Measurements from ENCODE around the gene STRAP. TPM values are rescaled to one million over a fixed set of nuclear protein-coding genes. Genes with fewer than 3 reads are reported as not detected.

The STRAP gene
- total RNA-seq, 1 experiment from 2014 or later, result 210 TPM

- no CpG with 5 or more reads among the region's 5 CpGs for WGBS (ENCODE audit: extremely low coverage, insufficient read length, low lambda C conversion rate)
Measured at GRCh38 chr12:15892645-15893259, 10.6 kb downstream of the STRAP start.

More at GRCh38 chr12:15892645-15893259, 10.6 kb downstream of the STRAP start:
- Histone ChIP-seq H3K4me1 (ENCODE audit: insufficient read depth, low read length) (no peaks in the 10 kb centered on the region), H2BK15ac (ENCODE audit: low read depth, low read length) (no peak overlapping the region), H3K9ac (ENCODE audit: extremely low read depth, insufficient read length, low read length) (no peak overlapping the region), H2BK120ac (ENCODE audit: low read depth, low read length, poor library complexity, severe bottlenecking) (no peak overlapping the region), H3K14ac (ENCODE audit: insufficient read depth, low read length) (no peak overlapping the region), H3K4ac (ENCODE audit: low read depth, low read length) (no peak overlapping the region), H2BK12ac (ENCODE audit: insufficient read length, low read depth, low read length) (no peak overlapping the region), H3T11ph (ENCODE audit: low read length) (no peak overlapping the region), H4K5ac (ENCODE audit: insufficient read length, low read depth, low read length) (no peak overlapping the region), H3K27ac (ENCODE audit: insufficient read length, low read depth, low read length) (no peak overlapping the region), H4K20me1 (ENCODE audit: control insufficient read depth, insufficient read depth, insufficient read length) (no peaks in the 10 kb centered on the region), H3K9me3 (ENCODE audit: control insufficient read depth, low read depth, low read length) (no peaks in the 10 kb centered on the region), H3K56ac (ENCODE audit: insufficient read length, low read depth, low read length) (no peak overlapping the region), H2AK5ac (ENCODE audit: insufficient read length, low read length) (no peak overlapping the region), H4K91ac (ENCODE audit: insufficient read length, low read depth, low read length) (no peak overlapping the region), H3K27me3 (ENCODE audit: insufficient read depth, low read length) (no peaks in the 10 kb centered on the region), H3K79me2 (ENCODE audit: insufficient read depth, low read length) (no peaks in the 10 kb centered on the region), H2AFZ (ENCODE audit: low read length) (no peak overlapping the region), H3K23me2 (ENCODE audit: insufficient read length, low read depth, low read length, poor library complexity, severe bottlenecking) (no peaks in the 10 kb centered on the region), H3K23ac (ENCODE audit: insufficient read length, low read depth, low read length) (no peak overlapping the region), H2BK20ac (ENCODE audit: low read depth, low read length, poor library complexity, severe bottlenecking) (no peak overlapping the region), H4K8ac (replicated peaks; ENCODE audit: insufficient read length, low read depth, low read length) (no peak overlapping the region), H3K4me2 (ENCODE audit: insufficient read depth, insufficient read length, low read length) (no peak overlapping the region), H2BK5ac (ENCODE audit: insufficient read length, low read length) (no peak overlapping the region), H3K79me1 (ENCODE audit: insufficient read depth, low read depth, low read length, poor library complexity, severe bottlenecking) (no peaks in the 10 kb centered on the region), H3K18ac (ENCODE audit: insufficient read length, low read depth, low read length) (no peak overlapping the region)
- H3K4me3 Mint-ChIP-seq, result no peak overlapping the region
- no peaks in the 10 kb centered on the region for H3K9me3 Mint-ChIP-seq
- H3K36me3 Mint-ChIP-seq (ENCODE audit: insufficient read depth in 1 of 3, low read depth in 3 of 3), result peaks cover 12 to 61% (median 52%) of the 10 kb centered on the region in 3 experiments; a peak in 6 of 7 replicates
- no peaks in the 10 kb centered on the region for H3K27me3 Mint-ChIP-seq (ENCODE audit: low read depth)
- no peaks in the 10 kb centered on the region for H3K4me1 Mint-ChIP-seq
- no peak; the same call in 2 of the 3 replicates for TF ChIP-seq CTCF (conservative IDR thresholded peaks at IDR 0.05)
- peak overlapping the region in 1 of 3 experiments; percentile 12; a peak in 1 of 7 replicates for H3K27ac Mint-ChIP-seq
- DNase-seq, result no peak
